D721Med (cell line): ENCODE results near the gene WFDC8.

ENCODE experiments used
- DNase-seq: peaks from one replicate; pipeline ENCODE4 v3.0.0; 2011; ENCODE audit warnings: low spot score; ENCODE audit not compliant: insufficient read length
- FAIRE-seq: peaks from 2 replicates; lab custom pipeline; 2011; peaks lifted over from hg19 to GRCh38; lab: Jason Lieb, UNC
- TF ChIP-seq, protein P1 (sequence below): IDR thresholded peaks from 2 replicates; pipeline ENCODE4 v1.5.1; 2012; ENCODE audit warnings: mild to moderate bottlenecking, control low read depth; ENCODE audit not compliant: insufficient read depth; ENCODE audit errors: missing control alignments

Gene WFDC8

DNA sequence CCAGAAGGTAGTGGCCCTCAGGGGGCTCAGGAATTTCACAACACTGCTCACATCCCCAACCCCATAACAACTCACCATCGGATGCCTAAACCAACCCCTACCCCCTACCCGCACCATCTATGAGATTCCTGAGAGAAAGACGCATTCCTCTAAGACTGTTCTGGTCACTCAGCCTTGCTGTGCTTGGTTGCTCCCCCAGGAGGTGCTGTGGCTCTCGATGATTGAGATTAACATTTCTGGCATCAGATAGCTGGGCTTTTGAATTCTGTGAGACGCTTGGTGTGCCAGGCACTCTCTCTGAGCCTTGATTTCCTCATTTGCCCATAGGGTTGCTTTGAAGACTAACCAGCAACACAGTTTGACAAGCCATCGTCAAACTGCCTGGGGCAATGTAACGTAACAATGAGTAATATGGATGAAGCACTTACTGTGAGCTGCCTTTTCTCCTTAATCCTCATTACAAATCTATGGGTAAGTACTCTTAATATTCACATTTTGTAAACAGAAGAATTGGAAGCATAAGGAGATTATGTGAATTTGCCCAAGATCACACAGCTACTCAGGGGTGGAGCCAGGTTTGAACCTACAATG is 40.8 kb downstream of the WFDC8 start:
- no peak for FAIRE-seq
- TF ChIP-seq, protein P1, sequence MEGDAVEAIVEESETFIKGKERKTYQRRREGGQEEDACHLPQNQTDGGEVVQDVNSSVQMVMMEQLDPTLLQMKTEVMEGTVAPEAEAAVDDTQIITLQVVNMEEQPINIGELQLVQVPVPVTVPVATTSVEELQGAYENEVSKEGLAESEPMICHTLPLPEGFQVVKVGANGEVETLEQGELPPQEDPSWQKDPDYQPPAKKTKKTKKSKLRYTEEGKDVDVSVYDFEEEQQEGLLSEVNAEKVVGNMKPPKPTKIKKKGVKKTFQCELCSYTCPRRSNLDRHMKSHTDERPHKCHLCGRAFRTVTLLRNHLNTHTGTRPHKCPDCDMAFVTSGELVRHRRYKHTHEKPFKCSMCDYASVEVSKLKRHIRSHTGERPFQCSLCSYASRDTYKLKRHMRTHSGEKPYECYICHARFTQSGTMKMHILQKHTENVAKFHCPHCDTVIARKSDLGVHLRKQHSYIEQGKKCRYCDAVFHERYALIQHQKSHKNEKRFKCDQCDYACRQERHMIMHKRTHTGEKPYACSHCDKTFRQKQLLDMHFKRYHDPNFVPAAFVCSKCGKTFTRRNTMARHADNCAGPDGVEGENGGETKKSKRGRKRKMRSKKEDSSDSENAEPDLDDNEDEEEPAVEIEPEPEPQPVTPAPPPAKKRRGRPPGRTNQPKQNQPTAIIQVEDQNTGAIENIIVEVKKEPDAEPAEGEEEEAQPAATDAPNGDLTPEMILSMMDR, result peak; percentile 5
- peak; percentile 13 for DNase-seq

DNA sequence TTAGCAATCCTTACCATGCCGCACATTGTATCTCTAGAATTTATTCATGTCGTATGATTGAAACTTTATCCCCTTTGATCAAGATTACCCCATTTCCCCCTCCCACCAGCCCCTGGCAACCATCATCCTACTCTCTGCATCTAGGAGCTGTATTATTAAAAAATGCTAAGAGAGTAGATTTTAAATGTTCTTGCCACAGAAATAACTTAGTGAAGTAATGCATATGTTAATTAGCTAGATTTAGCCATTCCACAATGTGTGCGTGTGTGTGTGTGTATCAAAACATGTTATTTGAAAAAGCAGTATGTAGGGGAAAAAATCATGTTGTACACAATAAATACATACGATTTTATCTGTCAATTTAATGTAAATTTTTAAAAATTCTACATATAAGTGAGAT is 51.8 kb downstream of the WFDC8 start:
- FAIRE-seq (no peak), DNase-seq (no peak)
- TF ChIP-seq, protein P1, result no peak

DNA sequence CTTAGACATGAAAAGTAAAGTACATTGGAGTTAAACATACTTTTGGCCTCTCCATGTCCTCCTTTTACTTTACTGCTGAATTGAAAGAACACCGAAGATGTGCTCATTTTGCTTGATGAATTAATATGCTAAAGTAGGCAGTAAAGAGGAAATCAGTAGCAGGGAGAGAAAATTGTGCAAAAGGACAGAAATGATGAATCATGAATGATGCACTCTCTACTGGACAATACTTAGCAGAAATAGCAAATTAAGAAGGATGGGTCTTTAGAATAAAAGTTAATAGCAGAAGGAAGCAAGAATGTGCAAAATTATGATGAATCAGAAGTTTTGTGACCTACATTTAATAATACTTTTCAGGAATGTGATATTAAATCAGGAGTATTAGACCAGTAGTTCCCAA is 55.3 kb downstream of the WFDC8 start:
- TF ChIP-seq, protein P1, result no peak
- FAIRE-seq (no peak), DNase-seq (no peak)

DNA sequence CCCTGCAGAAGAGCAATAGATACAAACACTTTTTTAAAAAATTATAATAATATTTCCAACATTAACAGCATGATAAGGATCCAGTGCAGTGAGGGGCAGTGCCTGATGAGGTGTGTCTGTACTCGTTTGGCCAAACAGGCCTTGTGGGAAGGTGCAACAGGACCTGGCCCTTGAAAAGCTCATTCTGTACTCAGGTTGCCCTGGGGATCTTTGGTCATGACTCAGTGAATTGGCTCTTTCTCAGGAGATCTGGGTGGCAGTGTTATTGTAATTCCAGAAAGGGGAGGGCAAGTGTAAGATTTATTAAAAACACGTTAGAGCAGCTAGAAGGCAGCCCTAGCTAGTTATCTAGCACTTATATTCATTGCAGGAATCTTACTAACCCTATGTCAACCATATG is 60.8 kb downstream of the WFDC8 start:
- TF ChIP-seq, protein P1, result no peak
- FAIRE-seq (no peak), DNase-seq (no peak)

DNA sequence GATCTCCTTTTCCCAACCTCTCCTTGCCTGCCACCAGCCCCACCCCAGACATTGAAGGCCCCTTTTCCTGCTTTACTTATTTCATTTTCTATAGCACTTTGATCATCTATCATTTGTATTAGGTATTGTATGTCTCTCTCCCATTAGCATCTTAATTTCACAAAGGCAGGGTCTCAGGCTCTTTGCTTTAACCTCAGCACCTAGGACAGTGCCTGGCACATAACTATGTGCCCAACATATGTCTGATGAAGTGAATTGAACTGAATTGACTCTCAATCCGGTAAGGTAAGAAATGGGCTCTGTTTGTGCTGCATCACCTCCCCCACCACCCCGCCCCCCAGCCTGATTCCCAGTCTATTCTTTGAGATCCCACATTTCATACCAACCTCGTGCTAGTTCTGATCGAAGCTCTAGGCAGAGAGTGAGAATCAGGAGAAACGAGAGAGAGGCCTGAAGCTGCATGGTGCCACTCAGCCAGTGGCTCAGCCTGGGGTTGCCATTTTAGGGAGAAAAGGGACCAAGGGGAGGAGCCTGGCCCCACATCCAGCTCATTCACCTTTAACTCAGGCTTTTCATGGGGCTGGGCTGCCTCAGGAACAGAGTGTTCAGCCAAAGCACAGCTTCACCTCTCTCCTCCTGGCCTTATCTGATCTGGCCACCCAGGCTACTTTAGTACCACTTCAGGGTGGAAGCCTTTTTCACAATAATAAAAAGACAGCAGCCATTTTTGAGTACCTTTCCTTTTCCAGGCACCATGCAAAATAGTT is 63.8 kb downstream of the WFDC8 start, which contains the start of gene SPINT3:
TSS of gene SPINT3 (minus strand) at position 476 of the 767 bp plus-strand sequence. CDS start at position 462, 14 bp downstream.
- TF ChIP-seq, protein P1, result no peak
- FAIRE-seq (no peak), DNase-seq (no peak)

DNA sequence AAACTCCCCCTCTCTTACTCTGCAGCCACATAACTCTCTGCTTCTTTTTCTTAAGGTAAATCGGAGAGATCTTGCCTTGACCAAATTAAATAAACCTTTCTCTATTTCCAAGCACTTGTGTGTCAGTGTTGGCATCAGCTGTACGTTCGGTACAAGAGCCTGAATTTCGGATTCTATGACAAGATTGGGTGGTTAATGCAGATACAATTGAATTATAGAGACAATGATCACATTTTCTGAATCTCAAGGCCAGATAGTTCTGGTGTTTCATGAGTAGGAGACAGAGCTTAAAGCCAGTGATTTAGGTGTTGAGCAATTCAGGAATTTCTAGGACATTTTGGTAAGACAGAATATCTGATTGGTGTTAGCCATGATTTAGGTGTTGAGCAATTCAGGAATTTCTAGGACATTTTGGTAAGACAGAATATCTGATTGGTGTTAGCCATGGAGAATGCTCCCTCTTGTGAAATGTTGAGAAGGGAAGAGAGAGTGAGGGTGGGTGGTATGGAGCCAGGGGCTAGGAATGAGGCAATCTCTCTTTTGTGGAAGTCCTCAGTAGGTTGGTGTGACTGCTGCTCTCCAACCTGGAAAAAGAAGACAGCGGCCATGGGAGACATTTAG is 68.7 kb downstream of the WFDC8 start:
- DNase-seq (no peak), FAIRE-seq (no peak)
- TF ChIP-seq, protein P1, result no peak

DNA sequence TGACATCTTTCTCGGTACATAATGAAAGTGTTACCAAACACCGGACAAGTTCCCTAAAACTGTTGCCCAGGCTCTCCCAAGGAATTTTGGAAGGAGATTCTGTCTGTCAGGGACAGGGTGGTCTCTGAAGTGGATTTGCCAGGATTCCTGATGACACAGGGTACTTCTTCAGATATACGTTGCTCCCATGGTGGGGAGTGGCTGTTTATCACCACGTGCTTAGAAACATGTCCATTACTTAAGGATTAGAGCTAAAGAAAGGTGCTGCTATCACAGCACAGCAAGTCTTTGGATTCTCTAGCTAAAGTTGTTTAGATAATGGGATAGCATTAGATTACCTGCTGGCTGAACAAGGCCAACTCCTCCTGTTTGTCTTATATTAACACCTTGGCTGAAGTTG is 70.0 kb downstream of the WFDC8 start:
- TF ChIP-seq, protein P1, result no peak

More for the DNA sequence above, 70.0 kb downstream of the WFDC8 start:
- DNase-seq (no peak), FAIRE-seq (no peak)
